SK-N-SH treated with all-trans-retinoic acid at 6 μM for 48 hours (cell line): ENCODE data around the gene SRPRB.

Source experiments
- ATAC-seq: fragments of 200-7000 bp; cut with Tn5 transposase; 3 replicates; pipeline ENCODE4 v1.9.1; 2020; ENCODE audit warnings: mild to moderate bottlenecking, moderate library complexity
- ARNTL ChIP-seq: fragments of 450-650 bp; formaldehyde crosslinking; IDR thresholded peaks from 2 replicates; pipeline ENCODE4 v1.5.0; 2020; ENCODE audit warnings: low read depth, mild to moderate bottlenecking, moderate library complexity, borderline replicate concordance
- BACH2 ChIP-seq: fragments of 250-450 bp; sonication (Bioruptor Pico); IDR thresholded peaks from 2 replicates; pipeline ENCODE4 v1.9.0; 2021; ENCODE audit warnings: mild to moderate bottlenecking, borderline replicate concordance
- CSDC2 ChIP-seq: fragments of 250-450 bp; sonication (Bioruptor Pico); IDR thresholded peaks from 2 replicates; pipeline ENCODE4 v1.5.0; 2020; ENCODE audit warnings: mild to moderate bottlenecking, moderate library complexity
- CSRNP3 ChIP-seq: fragments of 250-450 bp; sonication (Bioruptor Pico); IDR thresholded peaks from 2 replicates; pipeline ENCODE4 v1.5.1; 2021; ENCODE audit warnings: mild to moderate bottlenecking, moderate library complexity
- ESRRG ChIP-seq: fragments of 250-450 bp; sonication (Bioruptor Pico); IDR thresholded peaks from 2 replicates; pipeline ENCODE4 v1.6.1; 2021; ENCODE audit warnings: mild to moderate bottlenecking
- GLIS3 ChIP-seq: fragments of 250-450 bp; sonication (Bioruptor Pico); IDR thresholded peaks from 2 replicates; pipeline ENCODE4 v1.5.0; 2020; ENCODE audit warnings: mild to moderate bottlenecking, moderate library complexity
- OSR1 ChIP-seq: fragments of 250-450 bp; sonication (Bioruptor Pico); IDR thresholded peaks from 2 replicates; pipeline ENCODE4 v1.8.0; 2022; ENCODE audit warnings: moderate library complexity, mild to moderate bottlenecking, inconsistent platforms
- PATZ1 ChIP-seq: fragments of 250-450 bp; sonication (Bioruptor Pico); IDR thresholded peaks from 2 replicates; pipeline ENCODE4 v1.8.0; 2020; ENCODE audit warnings: mild to moderate bottlenecking, moderate library complexity, borderline replicate concordance
- POU6F1 ChIP-seq: fragments of 250-450 bp; sonication (Bioruptor Pico); IDR thresholded peaks from 2 replicates; pipeline ENCODE4 v1.8.0; 2021; ENCODE audit warnings: low read depth, mild to moderate bottlenecking, moderate library complexity, borderline replicate concordance
- PPARA ChIP-seq: fragments of 250-450 bp; sonication (Bioruptor Pico); IDR thresholded peaks from 2 replicates; pipeline ENCODE4 v1.5.0; 2020; ENCODE audit warnings: mild to moderate bottlenecking, borderline replicate concordance
- RARB ChIP-seq: fragments of 250-450 bp; sonication (Bioruptor Pico); IDR thresholded peaks from 2 replicates; pipeline ENCODE4 v1.8.0; 2021; ENCODE audit warnings: mild to moderate bottlenecking, moderate library complexity
- SNAI2 ChIP-seq: fragments of 250-450 bp; sonication (Bioruptor Pico); IDR thresholded peaks from 2 replicates; pipeline ENCODE4 v1.5.0; 2020; ENCODE audit warnings: mild to moderate bottlenecking, moderate library complexity
- TCF4 ChIP-seq: fragments of 250-450 bp; sonication (Bioruptor Pico); IDR thresholded peaks from 2 replicates; pipeline ENCODE4 v1.8.0; 2021; ENCODE audit warnings: mild to moderate bottlenecking, moderate library complexity, borderline replicate concordance
- TOX ChIP-seq: fragments of 250-450 bp; sonication (Bioruptor Pico); IDR thresholded peaks from 2 replicates; pipeline ENCODE4 v1.8.0; 2021; ENCODE audit warnings: mild to moderate bottlenecking, moderate library complexity, borderline replicate concordance
- TSHZ2 ChIP-seq: fragments of 250-450 bp; sonication (Bioruptor Pico); IDR thresholded peaks from 2 replicates; pipeline ENCODE4 v1.5.0; 2020; ENCODE audit warnings: mild to moderate bottlenecking, moderate library complexity
- ZC3H10 ChIP-seq: fragments of 250-450 bp; sonication (Bioruptor Pico); IDR thresholded peaks from 2 replicates; pipeline ENCODE4 v1.5.1; 2021; ENCODE audit warnings: mild to moderate bottlenecking, moderate library complexity
- ZFP3 ChIP-seq: fragments of 250-450 bp; sonication (Bioruptor Pico); IDR thresholded peaks from 2 replicates; pipeline ENCODE4 v1.5.0; 2020; ENCODE audit warnings: mild to moderate bottlenecking, moderate library complexity
- ZFP30 ChIP-seq: fragments of 450-650 bp; formaldehyde crosslinking; IDR thresholded peaks from 2 replicates; pipeline ENCODE4 v1.5.0; 2022; ENCODE audit warnings: mild to moderate bottlenecking, moderate library complexity
- ZNF565 ChIP-seq: fragments of 450-650 bp; formaldehyde crosslinking; conservative IDR thresholded peaks from 2 replicates; pipeline ENCODE4 v1.5.0; 2020; ENCODE audit warnings: low read depth, mild to moderate bottlenecking, moderate library complexity
- ZNF70 ChIP-seq: fragments of 450-650 bp; formaldehyde crosslinking; IDR thresholded peaks from 2 replicates; pipeline ENCODE4 v1.5.0; 2020; ENCODE audit warnings: mild to moderate bottlenecking, moderate library complexity
- ZNF8 ChIP-seq: fragments of 450-650 bp; formaldehyde crosslinking; IDR thresholded peaks from 2 replicates; pipeline ENCODE4 v1.5.0; 2020; ENCODE audit warnings: mild to moderate bottlenecking, moderate library complexity

SRPRB gene

GRCh38 chr3:133840055-133840737, 34.6 kb downstream of the SRPRB start:
- TF ChIP-seq GLIS3 (CRISPR knock-in tag) (no peak), ZNF565 (CRISPR knock-in tag) (no peak), TCF4 (no peak), CSDC2 (CRISPR knock-in tag) (no peak), PATZ1 (CRISPR knock-in tag) (no peak), RARB (CRISPR knock-in tag) (no peak), BACH2 (CRISPR knock-in tag) (no peak), POU6F1 (CRISPR knock-in tag) (no peak), TSHZ2 (no peak), ZNF8 (CRISPR knock-in tag) (no peak), CSRNP3 (no peak)
- no peak for ATAC-seq

- TF ChIP-seq GLIS3 (CRISPR knock-in tag) = no peak
- no peak for TF ChIP-seq OSR1
- TF ChIP-seq SNAI2 = no peak
- TF ChIP-seq ARNTL (CRISPR knock-in tag) = no peak
- TF ChIP-seq RARB (CRISPR knock-in tag) = no peak
- no peak for TF ChIP-seq ESRRG (CRISPR knock-in tag)
- TF ChIP-seq CSDC2 (CRISPR knock-in tag) = no peak
- no peak for TF ChIP-seq ZNF70 (CRISPR knock-in tag)
- no peak for TF ChIP-seq BACH2 (CRISPR knock-in tag)
- TF ChIP-seq PPARA (CRISPR knock-in tag) = no peak
- TF ChIP-seq TSHZ2 = no peak
- no peak for TF ChIP-seq ZFP3
- no peak for TF ChIP-seq ZNF8 (CRISPR knock-in tag)
- no peak for TF ChIP-seq TOX (CRISPR knock-in tag)
- no peak for ATAC-seq
Observed at GRCh38 chr3:133840767-133841166, 35.2 kb downstream of the SRPRB start.

- ATAC-seq = no peak
- TF ChIP-seq CSDC2 (CRISPR knock-in tag) (no peak), ARNTL (CRISPR knock-in tag) (no peak), GLIS3 (CRISPR knock-in tag) (no peak), ZFP3 (no peak), TSHZ2 (no peak), ZC3H10 (no peak), SNAI2 (no peak), ZFP30 (no peak), ESRRG (CRISPR knock-in tag) (no peak), ZNF8 (CRISPR knock-in tag) (no peak), ZNF70 (CRISPR knock-in tag) (no peak), TCF4 (no peak), ZNF565 (CRISPR knock-in tag) (no peak)
Observed at GRCh38 chr3:133841196-133841595, 35.6 kb downstream of the SRPRB start.
